GM21529 (cell line): ENCODE measurements around the gene ZNF541.

Source experiments
- ATAC-seq: cut with Tn5 transposase; IDR thresholded peaks from one replicate; pipeline ENCODE4 v1.9.1; 2021; ENCODE audit not compliant: unreplicated experiment

The ZNF541 gene

GRCh38 chr19:47547199-47547598 is 25.7 kb downstream of the ZNF541 start:
- no peak for ATAC-seq

DNA sequence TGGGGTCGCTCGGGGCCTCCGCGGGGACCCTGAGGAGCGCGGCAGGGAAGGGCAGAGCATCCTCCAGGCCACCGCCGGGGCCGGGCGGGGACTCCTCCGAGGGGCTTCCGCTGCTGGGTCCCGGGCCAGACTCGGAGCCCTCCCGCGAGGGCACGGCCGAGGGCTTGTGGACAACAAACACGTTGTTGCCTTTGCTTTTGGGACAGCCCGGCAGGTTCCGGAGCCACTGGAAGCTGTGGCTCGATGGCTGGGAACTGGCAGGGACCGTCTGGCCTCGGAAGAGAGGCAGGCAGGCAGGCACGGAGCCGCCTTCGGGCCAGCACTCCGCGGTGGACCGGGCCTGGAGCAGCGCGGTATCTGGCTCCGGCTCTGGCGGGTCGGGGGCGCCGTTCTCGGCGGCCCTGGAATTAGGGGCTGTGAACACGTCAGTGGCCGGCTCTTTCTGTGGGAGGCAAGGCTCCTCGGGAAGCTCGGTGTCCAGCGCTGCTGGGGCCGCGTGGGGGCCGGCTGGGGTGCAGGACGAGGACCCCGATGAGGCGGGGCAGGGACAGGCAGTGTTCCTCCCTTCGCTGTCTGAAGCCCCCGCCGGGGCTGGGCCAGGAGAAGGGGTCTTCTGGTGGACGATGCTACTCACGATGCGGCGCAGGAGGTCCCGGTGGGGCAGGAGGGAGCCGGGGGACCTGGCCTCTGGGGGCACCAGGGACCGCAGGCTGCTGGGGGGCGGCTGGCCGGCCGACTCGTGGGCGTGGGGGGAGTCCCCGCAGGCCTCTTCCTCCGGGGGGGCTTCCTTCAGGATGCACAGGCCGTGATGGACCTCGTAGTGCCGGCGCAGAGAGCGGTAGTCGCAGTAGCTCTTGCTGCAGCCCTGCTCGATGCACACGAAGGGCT is 27.6 kb downstream of the ZNF541 start:
- no peak for ATAC-seq

DNA sequence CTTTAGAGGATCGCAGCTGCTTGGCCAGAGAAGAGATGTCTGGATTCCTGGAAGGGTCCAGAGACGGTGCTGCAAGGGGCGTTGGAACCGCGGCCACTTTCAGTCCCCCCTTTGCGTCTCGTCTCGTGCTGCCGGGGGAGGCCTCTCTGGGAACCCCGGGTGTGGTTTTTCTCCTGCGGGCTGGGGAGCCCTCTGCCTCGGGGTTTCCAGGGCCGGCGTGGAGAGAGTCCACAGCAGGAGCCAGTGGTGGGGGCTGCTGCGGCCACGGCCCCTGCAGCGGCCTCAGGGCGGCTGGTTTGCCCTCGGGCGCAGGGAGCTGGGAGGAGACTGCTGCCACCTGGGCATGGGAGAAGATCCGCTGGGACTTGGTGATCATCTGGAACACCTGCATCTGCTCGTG is 28.5 kb downstream of the ZNF541 start:
- ATAC-seq: no peak

DNA sequence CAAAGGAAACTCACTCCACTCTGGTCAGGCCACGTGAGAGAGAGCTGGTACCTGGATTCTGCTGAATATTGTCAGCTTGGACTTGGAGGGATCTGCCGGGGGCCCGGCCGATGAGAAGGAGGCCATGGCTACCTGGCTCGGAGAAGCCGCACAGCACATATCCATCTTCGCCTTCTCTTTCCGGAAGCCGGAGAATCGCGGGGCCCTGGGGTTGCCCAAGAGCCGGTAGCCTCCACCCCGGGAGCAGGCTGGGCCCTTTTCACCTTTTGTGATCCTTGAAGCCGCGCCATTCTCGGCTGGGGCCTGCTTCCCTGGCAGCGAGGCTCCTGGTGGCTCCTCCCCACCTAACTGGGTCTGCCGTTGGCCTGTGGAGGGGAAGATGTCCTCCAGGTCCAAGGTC is 28.9 kb downstream of the ZNF541 start:
- ATAC-seq: no peak

DNA sequence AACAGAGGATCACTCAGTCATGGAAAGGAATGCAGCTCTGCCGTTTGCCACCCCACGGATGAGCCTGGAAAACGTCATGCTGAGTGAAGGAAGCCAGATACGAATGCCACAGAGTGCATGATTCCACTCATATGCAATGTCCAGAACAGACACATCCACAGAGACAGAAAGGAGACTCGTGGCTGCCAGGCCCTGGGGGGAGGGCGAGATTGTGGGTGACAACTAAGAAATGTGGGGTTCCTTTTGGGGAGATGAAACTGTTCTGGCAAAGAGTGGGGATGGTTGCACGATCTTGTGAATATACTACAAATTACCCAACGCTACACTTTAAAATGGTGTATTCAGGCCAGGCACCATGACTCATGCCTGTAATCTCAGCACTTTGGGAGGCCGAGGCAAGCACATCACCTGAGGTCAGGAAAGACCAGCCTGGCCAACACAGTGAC is 30.9 kb downstream of the ZNF541 start:
- no peak for ATAC-seq

GRCh38 chr19:47541518-47541917 is 31.4 kb downstream of the ZNF541 start:
- no peak for ATAC-seq

GRCh38 chr19:47540748-47541147 is 32.2 kb downstream of the ZNF541 start:
- no peak for ATAC-seq

GRCh38 chr19:47539747-47540311 is 33.1 kb downstream of the ZNF541 start:
- no peak for ATAC-seq

DNA sequence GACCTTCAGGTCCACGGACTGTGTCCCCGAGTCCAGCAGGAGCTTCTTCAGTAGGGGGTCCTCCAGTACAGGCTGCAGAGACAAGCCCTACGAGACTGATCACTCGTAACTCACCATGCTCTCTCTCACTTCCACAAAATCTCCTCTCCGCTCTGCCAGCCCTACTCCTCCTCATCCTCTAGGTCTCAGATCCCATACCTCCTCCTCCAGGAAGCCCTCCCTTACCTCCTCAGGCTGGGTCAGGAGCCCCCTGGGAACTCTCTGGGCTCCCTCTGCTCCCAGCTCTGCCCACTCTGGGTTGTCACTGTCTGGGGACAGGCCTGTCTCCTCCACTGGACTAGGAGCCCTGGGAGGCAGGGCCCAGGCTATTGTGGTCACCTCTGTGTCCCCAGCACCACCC is 34.1 kb downstream of the ZNF541 start:
- no peak for ATAC-seq

GRCh38 chr19:47537493-47537892 is 35.5 kb downstream of the ZNF541 start:
- no peak for ATAC-seq

- ATAC-seq: no peak
Measured at GRCh38 chr19:47534628-47535027, 38.3 kb downstream of the ZNF541 start.

DNA sequence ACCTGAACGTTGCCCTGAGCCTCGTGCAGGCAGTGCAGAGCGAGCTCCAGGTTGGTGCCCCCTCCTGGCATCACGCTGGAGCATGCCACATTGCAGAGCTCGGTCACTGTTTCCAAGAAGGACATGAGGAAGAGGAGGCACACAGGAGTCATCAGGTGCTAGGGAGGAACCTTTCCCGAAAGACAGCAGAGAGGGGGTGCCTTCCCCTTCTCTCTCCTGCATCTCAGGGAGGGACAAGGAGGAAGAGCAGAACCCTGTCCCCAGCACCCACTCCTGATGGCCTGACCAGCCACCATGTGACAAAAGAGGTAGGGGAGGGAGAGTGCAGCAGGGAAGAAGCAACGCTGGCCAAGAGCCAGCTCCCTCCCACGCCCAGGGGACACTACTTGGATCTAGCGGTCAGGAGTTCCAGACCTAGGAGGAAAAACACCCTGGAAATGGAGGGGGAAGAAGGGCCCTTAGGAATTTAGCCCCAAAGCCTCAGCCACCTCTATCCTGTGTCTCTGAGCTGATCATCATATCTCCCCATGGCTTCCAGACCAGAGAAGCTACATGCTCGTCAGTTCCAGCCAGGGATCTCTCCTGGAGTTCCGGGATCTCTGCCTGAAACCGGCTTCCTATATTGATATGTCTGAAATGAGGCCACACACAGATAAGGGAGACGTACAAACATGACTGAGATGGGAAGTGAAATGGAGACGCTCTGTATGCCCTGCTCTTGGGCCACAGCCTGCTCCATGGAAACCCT is 41.1 kb downstream of the ZNF541 start:
- ATAC-seq: no peak

DNA sequence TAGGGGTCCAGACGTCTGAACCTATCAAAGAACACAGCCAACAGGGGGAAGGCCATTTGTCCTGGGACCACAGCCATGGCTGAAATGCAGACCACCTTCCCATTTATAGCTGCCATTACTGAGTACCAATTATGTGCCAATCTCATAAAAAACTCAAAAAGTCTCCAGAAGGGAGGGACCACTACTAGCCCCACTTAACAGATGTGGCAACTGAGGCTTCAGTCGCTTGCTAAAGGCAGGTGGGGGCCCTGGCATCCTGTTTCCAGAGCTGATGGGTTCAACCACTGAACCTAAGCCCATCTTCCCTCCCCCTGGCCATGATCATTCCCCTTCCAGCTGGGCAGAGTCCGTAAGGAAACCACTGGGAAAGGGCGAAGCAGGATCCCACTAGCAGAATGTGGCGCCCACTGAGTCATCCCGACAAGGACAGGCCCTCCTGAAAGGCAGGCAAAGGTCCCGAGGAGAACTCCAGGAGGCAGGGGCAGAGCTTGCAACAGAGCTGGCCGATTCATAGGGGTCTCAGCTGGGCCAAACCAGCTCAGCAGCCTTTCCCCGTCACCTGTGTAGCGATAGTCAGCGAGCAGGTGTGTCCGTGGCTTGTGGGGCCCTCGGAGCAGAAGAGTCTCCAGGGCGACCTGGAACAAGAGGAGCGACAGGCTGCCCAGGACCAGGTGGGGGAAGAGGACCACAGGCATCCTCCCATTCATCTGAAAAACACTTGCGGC is 43.8 kb downstream of the ZNF541 start:
- ATAC-seq: no peak

DNA sequence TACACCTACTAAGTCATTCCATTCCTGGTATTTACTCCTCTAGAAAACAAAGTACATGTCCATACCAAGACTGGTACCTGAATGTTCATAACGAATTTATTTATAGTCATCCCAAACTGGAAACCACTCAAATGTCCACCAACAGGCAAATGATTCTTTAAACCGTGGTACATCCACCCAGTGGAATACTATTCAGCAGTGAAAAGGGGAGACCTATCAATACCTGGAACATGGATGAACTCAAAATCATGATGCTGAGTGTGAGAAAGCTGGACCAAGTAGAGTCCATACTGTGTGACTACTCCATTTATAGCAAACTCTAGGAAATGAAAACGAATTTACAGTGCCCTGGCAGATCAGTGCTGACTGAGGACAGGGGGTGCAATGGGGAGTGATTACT is 46.1 kb downstream of the ZNF541 start:
- ATAC-seq: no peak

- no peak for ATAC-seq
Measured at GRCh38 chr19:47523473-47523872, 49.5 kb downstream of the ZNF541 start.
